SK-N-SH (cell line): ENCODE results near the gene TUBGCP3.

Source experiments
- POLR2AphosphoS5 ChIP-seq: IDR thresholded peaks from 2 replicates; pipeline ENCODE4 v1.6.1; 2012; ENCODE audit warnings: low read depth, low read length
- YY1 ChIP-seq: IDR thresholded peaks from 2 replicates; pipeline ENCODE4 v1.4.0; 2012; ENCODE audit warnings: low read depth, mild to moderate bottlenecking

DNA sequence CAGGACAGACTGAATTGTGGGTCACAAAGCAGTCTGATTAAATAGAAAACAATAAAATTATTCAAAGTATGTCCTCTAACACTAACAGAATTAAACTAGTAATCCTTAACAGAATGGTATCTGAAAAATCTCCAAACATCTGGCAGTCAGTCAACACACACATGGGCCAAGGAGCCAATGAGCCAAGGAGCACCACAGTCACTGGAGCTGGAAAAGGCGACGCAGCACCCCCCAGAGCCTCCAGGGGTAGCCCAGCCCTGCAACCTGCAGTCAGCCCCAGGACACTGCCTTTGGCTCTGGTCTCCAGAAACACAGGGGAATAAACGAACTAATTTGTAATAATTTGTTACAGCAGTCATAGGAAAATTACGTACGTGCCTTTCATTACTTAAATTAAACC is 12.3 kb downstream of the TUBGCP3 start:
- TF ChIP-seq POLR2AphosphoS5 (no peak), YY1 (no peak)
